ENCODE results near the gene MAD2L1.
A peak's percentile ranks its signal among the peaks of the same experiment; 100 is the strongest.
"Not testable (repeated sequence)": the region's sequence is repeated elsewhere in the genome, so short reads cannot be mapped to it uniquely, and the experiment has no call there.

The MAD2L1 gene

GRCh38 chr4:120066517-120067340 is at the start of gene MAD2L1:
MAD2L1 (minus strand) TSS chr4:120066848; CDS start chr4:120066734, 114 bp downstream.
- peak; percentile 98 for DNase-seq (ENCODE audit: low read depth)

DNA sequence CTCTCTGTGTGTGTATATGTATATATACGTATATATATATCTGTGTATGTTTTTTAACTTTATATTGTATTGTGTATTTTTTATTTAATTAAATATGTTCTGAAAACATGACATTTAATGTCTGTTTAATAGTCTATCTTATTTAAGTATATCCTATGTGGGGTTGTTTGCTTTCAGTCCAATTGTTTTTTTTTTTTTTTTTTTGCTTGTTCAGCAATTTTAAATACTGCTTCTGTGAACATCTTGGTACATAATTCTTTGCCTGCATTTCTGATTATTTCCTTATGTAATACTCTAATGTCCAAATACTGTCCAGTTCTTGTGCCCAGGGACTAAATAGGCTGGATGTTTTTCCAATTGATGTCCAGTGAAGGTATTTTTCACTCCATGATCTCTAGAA is 45.1 kb upstream of the MAD2L1 start:
- DNase-seq (ENCODE audit: low read depth) = no peak

- DNase-seq (ENCODE audit: low read depth) = no peak
These were observed 42.8 kb upstream of the MAD2L1 start for GRCh38 chr4:120109406-120109805.

GRCh38 chr4:120105472-120105871 is 38.8 kb upstream of the MAD2L1 start:
- no peak for DNase-seq (ENCODE audit: low read depth)

GRCh38 chr4:120096508-120097297 is 30.1 kb upstream of the MAD2L1 start:
- DNase-seq (ENCODE audit: low read depth) = no peak

DNA sequence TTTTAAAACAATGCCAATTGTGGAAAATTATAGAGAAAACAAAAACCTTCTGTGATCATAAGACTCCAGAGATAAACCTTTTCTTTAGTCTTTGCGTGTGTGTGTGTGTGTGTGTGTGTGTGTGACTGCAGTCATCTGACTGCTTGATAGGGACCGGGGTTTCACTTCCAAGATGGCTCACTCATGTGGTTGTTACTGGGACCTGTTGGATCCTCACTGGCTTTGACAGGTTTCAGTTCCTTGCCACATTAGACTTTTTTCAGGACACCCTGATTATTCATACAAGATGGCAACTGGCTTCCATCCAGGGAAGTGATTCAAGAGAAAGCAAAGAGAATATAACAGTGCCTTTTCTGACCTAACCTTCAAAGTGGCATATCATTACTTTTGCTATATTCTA is 21.9 kb upstream of the MAD2L1 start:
- no peak for DNase-seq (ENCODE audit: low read depth)

DNA sequence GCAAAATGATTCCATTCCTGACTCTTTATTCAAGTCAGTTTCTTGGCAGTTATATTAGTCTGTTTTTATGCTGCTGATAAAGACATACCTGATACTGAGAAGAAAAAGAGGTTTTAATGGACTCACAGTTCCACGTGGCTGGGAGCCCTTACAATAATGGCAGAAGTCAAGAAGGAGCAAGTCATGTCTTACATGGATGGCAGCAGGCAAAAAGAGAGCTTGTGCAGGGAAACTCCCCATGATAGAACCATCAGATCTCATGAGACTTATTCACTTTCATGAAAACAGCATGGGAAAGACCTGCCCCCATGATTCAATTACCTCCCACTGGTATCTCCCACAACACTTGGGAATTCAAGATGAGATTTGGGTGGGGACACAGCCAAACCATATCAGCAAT is 21.4 kb upstream of the MAD2L1 start:
- not testable (repeated sequence) for DNase-seq (ENCODE audit: low read depth)

DNA sequence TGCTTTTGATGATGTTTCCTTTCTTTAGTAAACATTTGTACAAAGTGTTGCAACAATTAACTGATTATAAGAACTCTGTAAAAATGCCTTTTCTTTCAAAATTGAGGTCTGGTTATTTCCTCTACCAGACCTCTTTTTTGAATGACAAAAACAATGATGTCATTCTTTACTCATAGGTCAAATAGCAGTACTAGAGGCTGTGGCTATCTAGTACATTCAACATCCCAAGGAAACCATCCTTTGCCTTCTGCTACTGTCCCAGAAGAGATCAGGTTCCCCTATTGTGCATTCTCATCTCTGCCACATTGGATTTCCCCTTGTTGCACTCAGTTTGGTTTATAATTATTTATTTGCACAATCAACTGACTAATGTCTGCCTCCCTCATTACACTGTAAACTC is 19.1 kb upstream of the MAD2L1 start:
- DNase-seq (ENCODE audit: low read depth) = no peak

DNA sequence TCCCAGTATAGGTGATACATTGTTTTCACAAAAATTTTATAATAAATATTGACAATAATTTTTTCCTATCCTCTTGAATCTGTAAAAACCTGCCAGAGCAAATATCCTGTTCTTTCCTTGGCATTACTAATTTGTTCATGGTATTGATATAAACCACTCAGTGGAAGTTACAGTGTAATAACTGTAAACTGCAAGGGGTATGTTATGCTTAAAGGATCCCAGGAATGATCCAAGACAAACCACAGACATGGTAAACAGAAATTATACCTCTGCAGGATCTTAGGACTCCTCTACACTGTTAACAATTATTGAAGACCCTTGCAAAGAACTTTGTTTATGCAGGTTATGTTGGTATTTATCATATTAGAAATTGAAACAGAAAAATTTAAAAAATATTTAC is 17.7 kb upstream of the MAD2L1 start:
- no peak for DNase-seq (ENCODE audit: low read depth)

DNA sequence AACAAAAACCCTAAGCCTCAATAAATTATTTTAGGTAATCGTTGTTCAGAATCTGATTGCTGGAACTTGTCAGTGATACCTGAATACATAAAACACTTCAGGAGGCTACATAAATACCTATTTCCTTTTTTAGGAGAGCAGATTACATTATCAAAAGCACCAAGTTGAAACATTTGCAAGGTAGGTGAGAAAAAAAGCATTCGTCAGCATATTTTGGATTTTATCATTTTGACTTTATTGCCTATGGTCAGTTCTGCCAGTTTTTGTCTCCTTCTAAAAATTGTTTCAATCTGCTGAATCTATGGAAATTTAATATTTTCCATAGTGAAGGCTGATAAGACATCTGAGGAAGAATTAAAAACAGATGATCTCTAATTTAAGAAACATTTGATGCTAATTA is 16.5 kb upstream of the MAD2L1 start:
- DNase-seq (ENCODE audit: low read depth) = no peak

- DNase-seq (ENCODE audit: low read depth) = no peak
These were observed 15.6 kb upstream of the MAD2L1 start for GRCh38 chr4:120082251-120082650.

DNA sequence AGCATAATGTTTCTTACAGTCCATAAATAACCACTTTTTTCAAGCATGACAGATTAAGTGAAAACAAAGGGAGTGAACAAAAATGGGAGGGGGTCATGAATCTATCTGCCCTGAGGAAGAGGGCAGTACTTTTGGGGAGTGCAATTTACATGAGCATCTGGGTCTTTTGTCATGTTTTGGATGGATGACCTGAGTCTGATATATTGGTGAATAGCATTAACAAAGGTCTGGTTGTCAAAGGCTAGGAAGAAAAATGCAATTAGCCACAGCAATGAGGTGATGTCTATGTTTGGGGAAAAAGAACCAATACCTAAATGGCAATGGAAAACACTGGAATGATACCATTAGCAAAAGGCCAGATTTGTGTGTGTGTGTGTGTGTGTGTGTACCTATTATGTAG is 15.1 kb upstream of the MAD2L1 start:
- no peak for DNase-seq (ENCODE audit: low read depth)

DNA sequence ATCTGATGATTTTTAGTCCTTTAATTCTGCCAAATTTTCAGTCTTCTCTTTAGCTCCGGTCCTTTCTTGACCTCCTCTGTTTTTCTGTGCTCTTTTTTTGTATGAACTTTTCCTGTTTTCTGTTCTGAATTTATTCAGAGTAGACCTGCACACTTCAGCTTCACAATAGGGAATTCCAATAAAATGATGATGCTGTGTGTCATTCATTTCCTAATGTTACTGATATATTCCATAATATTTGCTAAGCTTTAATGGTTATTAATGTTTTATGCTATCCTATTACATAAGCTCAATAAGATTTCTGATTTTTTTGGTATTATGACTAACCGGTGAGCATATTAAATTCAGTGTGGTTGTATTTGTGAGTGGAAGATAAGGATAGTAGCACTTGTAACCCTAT is 13.9 kb upstream of the MAD2L1 start:
- no peak for DNase-seq (ENCODE audit: low read depth)

- DNase-seq (ENCODE audit: low read depth) = no peak
These were observed 13.3 kb upstream of the MAD2L1 start for GRCh38 chr4:120079839-120080520.

GRCh38 chr4:120078216-120078615 is 11.6 kb upstream of the MAD2L1 start:
- DNase-seq (ENCODE audit: low read depth) = no peak

DNA sequence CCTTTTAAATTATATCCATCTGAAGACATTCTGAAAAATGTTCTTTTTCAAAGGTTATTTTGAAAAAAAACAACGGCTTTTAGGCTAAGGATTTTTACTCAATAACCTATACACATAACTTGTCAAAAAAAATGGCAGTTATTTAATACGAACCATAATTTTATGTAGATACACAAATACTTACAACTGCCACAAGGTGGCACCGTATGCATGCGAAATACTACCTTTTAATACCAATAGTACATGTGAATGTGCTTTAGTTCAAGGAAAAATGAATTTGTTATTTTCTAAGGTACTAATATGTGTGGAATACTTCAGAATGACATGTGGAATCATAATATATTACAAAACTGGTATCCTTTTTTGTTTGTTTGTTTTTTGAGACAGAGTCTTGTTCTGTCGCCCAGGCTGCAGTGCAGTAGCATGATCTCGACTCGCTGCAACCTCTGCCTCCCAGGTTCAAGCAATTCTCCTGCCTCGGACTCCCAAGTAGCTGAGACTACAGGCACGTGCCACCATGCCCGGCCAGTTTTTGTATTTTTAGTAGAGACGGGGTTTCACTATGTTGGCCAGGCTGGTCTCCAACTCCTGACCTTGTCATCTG is 4.6 kb upstream of the MAD2L1 start:
- DNase-seq (ENCODE audit: low read depth) = no peak

DNA sequence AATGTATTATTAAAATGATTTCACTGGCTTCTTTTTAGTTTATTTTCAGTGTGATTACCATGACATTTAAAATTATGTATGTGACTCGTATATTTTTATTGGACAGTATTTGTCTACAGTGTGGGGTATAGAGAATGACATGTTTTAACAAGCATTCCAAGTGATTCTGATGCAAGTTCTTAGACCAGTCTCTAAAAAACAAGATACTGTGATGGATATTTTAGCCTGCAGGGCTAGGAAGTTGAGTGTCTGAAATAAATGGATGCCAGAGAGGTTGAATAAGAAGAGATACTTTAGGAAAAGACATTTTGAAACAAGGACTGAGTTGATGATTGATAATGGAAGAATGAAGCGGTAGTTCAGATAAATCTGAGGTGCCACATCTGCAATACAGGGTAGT is 3.5 kb upstream of the MAD2L1 start:
- no peak for DNase-seq (ENCODE audit: low read depth)

GRCh38 chr4:120065974-120066516 is 603 bp downstream of the MAD2L1 start:
- DNase-seq (ENCODE audit: low read depth) = no peak

DNA sequence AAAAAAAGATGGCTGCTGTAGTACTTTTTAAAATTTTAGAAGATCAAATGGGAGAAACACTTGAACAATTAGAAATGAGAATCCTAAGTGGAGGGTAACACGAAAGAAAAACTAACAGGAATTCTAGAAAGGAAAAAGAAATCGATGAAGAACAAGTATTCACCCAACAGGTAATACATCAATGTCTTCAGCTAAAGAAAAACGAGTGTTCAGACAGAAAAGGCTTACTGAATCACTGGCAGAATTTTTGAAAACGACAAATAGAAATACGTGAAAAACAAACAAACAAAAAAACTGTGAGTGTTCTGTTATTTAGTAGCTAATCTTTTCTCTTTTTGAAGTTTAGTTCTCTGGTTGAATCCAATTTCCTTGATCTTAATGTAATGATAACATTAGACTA is 1.8 kb downstream of the MAD2L1 start:
- no peak for DNase-seq (ENCODE audit: low read depth)

DNA sequence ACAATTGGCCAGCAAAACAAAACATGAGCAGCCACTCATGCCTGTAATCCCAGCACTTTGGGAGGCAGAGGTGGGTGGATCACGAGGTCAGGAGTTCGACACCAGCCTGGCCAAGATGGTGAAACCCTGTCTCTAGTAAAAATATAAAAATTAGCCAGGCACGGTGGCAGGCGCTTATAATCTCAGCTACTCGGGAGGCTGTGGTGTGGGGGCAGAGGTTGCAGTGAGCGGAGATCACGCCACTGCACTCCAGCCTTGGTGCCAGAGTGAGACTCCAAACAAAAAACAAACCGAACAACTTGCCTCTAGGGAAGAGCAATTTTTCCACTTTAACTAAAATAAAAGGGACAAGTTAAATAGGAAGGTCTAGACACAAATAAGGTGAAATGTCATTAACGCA is 2.9 kb downstream of the MAD2L1 start:
- not testable (repeated sequence) for DNase-seq (ENCODE audit: low read depth)

- DNase-seq (ENCODE audit: low read depth) = no peak
These were observed 3.9 kb downstream of the MAD2L1 start for GRCh38 chr4:120062663-120063195.

- DNase-seq (ENCODE audit: low read depth) = no peak
These were observed 7.6 kb downstream of the MAD2L1 start for GRCh38 chr4:120059036-120059435.

All from stimulated activated CD8-positive, alpha-beta memory T cell treated with anti-CD3 and anti-CD28 coated beads, Interleukin-12 subunit alpha, Interleukin-12 subunit beta, amount 100 ng/mL, for 4 hours (primary cell).